Loucy (cell line): Measurements from ENCODE around the gene AP1G2.

Experiments
- H2AFZ ChIP-seq: fragments of 200-600 bp; sonication (generic); 2 replicates; pipeline ENCODE4 v1.6.0; 2016; ENCODE audit warnings: antibody characterized with exemption, mild to moderate bottlenecking, low read length, moderate library complexity
- H3F3A ChIP-seq: fragments of 200-600 bp; 2 replicates; pipeline ENCODE4 v1.6.0; 2016; ENCODE audit warnings: antibody characterized with exemption, low read depth, mild to moderate bottlenecking
- H3K27me3 ChIP-seq: fragments of 200-600 bp; sonication (generic); 2 replicates; pipeline ENCODE4 v1.6.1; 2014; ENCODE audit warnings: low read length, mild to moderate bottlenecking; ENCODE audit not compliant: insufficient read depth, poor library complexity, severe bottlenecking
- H3K36me3 ChIP-seq: fragments of 200-600 bp; sonication (generic); 2 replicates; pipeline ENCODE4 v1.6.1; 2016; ENCODE audit warnings: low read length; ENCODE audit not compliant: insufficient read depth
- H3K4me1 ChIP-seq: fragments of 200-600 bp; sonication (generic); 2 replicates; pipeline ENCODE4 v1.5.1; 2014; ENCODE audit warnings: low read length, mild to moderate bottlenecking; ENCODE audit not compliant: insufficient read depth, poor library complexity, severe bottlenecking
- H3K4me2 ChIP-seq: fragments of 200-600 bp; sonication (generic); 2 replicates; pipeline ENCODE4 v1.6.0; 2014; ENCODE audit warnings: antibody characterized with exemption, low read length, low read depth, mild to moderate bottlenecking; ENCODE audit not compliant: poor library complexity, severe bottlenecking
- H3K4me3 ChIP-seq: fragments of 200-600 bp; sonication (generic); 2 replicates; pipeline ENCODE4 v1.5.1; 2014; ENCODE audit warnings: low read length, mild to moderate bottlenecking, mixed read lengths; ENCODE audit not compliant: poor library complexity, severe bottlenecking
- H3K79me2 ChIP-seq: fragments of 200-600 bp; sonication (generic); 2 replicates; pipeline ENCODE4 v1.6.1; 2014; ENCODE audit warnings: low read length; ENCODE audit not compliant: insufficient read depth
- H3K9ac ChIP-seq: fragments of 200-600 bp; sonication (generic); 2 replicates; pipeline ENCODE4 v1.6.0; 2014; ENCODE audit warnings: mild to moderate bottlenecking, low read depth, low read length, moderate library complexity; ENCODE audit not compliant: poor library complexity, severe bottlenecking
- H3K9me2 ChIP-seq: fragments of 200-600 bp; sonication (generic); replicated peaks from 2 replicates; pipeline ENCODE4 v1.6.1; 2016; ENCODE audit warnings: low read depth, low read length, mixed read lengths
- H3K9me3 ChIP-seq: fragments of 200-600 bp; sonication (generic); 2 replicates; pipeline ENCODE4 v1.6.1; 2014; ENCODE audit warnings: mild to moderate bottlenecking, antibody characterized with exemption, low read length, low read depth; ENCODE audit not compliant: insufficient read depth
- H4K20me1 ChIP-seq: fragments of 200-600 bp; sonication (generic); 2 replicates; pipeline ENCODE4 v1.6.0; 2014; ENCODE audit warnings: antibody characterized with exemption, low read length, mild to moderate bottlenecking; ENCODE audit not compliant: insufficient read depth, poor library complexity, severe bottlenecking
- CTCF ChIP-seq: fragments of 200-600 bp; sonication (generic); conservative IDR thresholded peaks from 2 replicates; pipeline ENCODE4 v1.5.1; 2014; ENCODE audit warnings: mild to moderate bottlenecking, antibody characterized with exemption, low read length
- EZH2phosphoT487 ChIP-seq: fragments of 200-600 bp; IDR thresholded peaks from 2 replicates; pipeline ENCODE4 v1.6.1; 2018; ENCODE audit warnings: antibody characterized with exemption, mild to moderate bottlenecking, moderate library complexity, borderline replicate concordance

AP1G2 gene

GRCh38 chr14:23572836-23573235 is 5.2 kb upstream of the AP1G2 start:
- peaks cover 8% of the 10 kb centered on the region; the same call in 1 of the 2 replicates for H3F3A ChIP-seq
- H2AFZ ChIP-seq = peak overlapping the region; percentile 57
- H3K4me1 ChIP-seq = peaks cover 30% of the 10 kb centered on the region
- no peaks in the 10 kb centered on the region for H3K9me3 ChIP-seq
- H3K36me3 ChIP-seq = no peaks in the 10 kb centered on the region
- H3K4me2 ChIP-seq = no peak overlapping the region
- H3K4me3 ChIP-seq = no peak overlapping the region
- peaks cover 8% of the 10 kb centered on the region; the same call in 1 of the 2 replicates for H3K79me2 ChIP-seq
- no peaks in the 10 kb centered on the region for H4K20me1 ChIP-seq
- TF ChIP-seq EZH2phosphoT487 = no peak
- TF ChIP-seq CTCF = no peak
- H3K9me2 ChIP-seq = no peaks in the 10 kb centered on the region
- peak overlapping the region; percentile 28 for H3K9ac ChIP-seq
- no peaks in the 10 kb centered on the region for H3K27me3 ChIP-seq

GRCh38 chr14:23572524-23572828 is 4.9 kb upstream of the AP1G2 start:
- H2AFZ ChIP-seq = peak overlapping the region; percentile 57
- H4K20me1 ChIP-seq = no peaks in the 10 kb centered on the region
- peak overlapping the region; percentile 28 for H3K9ac ChIP-seq
- no peak overlapping the region for H3K4me3 ChIP-seq
- H3K4me2 ChIP-seq = no peak overlapping the region
- peaks cover 8% of the 10 kb centered on the region; the same call in 1 of the 2 replicates for H3F3A ChIP-seq
- H3K79me2 ChIP-seq = peaks cover 8% of the 10 kb centered on the region; the same call in 1 of the 2 replicates
- TF ChIP-seq EZH2phosphoT487 = no peak
- no peak for TF ChIP-seq CTCF
- H3K9me2 ChIP-seq = no peaks in the 10 kb centered on the region
- H3K27me3 ChIP-seq = no peaks in the 10 kb centered on the region
- no peaks in the 10 kb centered on the region for H3K36me3 ChIP-seq
- H3K9me3 ChIP-seq = no peaks in the 10 kb centered on the region
- peaks cover 30% of the 10 kb centered on the region for H3K4me1 ChIP-seq

DNA sequence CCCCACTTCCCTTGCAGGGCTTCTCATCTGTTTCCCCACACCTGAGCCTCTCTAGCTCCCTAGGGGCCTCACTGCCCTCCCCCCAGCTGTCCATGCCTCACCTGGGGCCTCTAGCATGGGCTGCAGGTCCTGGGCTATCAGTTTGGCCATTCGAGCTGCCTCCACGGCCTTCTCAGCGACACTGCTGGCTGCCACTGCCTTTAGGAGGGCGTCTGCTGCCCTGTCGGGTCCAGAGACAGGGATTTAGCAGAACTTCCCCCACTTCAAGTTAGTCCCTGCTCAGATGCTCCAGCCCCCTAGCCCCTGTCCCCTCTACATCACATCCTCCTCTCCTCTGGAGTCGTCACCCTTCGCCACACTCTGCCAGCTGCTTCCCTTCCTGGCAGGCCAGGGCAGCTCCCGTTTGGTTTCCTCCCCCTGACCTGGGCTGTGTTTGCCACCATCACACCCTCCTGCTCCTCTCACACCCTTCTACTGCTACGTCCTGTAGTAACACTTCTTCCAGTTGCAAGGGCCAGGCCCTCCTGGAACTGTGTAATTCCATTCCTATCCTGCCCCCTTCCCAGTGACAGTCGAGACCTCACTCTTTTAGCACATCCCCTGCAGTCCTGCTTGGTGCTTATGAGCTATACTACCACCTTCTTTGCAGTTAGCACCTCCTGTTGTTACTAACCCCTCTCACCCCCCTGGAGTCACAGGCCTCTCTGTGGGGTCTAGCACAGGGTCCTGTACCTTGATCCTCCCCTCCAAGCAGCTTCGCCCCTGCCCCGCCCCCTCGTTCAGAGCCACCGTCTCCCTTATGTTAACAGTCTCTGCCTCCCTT is 4.3 kb upstream of the AP1G2 start:
- Histone ChIP-seq H3K9me3 (no peaks in the 10 kb centered on the region), H3K9ac (peak overlapping the region; percentile 28), H3K9me2 (no peaks in the 10 kb centered on the region), H3K36me3 (no peaks in the 10 kb centered on the region), H3K4me1 (peaks cover 30% of the 10 kb centered on the region), H4K20me1 (peaks cover 2% of the 10 kb centered on the region), H3K4me3 (no peak overlapping the region), H3K4me2 (no peak overlapping the region), H3K79me2 (peaks cover 11% of the 10 kb centered on the region), H3F3A (peaks cover 8% of the 10 kb centered on the region; the same call in 1 of the 2 replicates), H3K27me3 (no peaks in the 10 kb centered on the region), H2AFZ (no peak overlapping the region)
- TF ChIP-seq CTCF (no peak), EZH2phosphoT487 (no peak)
